Stimulated activated naive CD8-positive, alpha-beta T cell treated with anti-CD3 and anti-CD28 coated beads, Interleukin-15, Interleukin-2, amounts not matched to agents 100 ng/mL and 50 ng/mL, for 24 hours (primary cell): Measurements from ENCODE around the gene CCDC30.
"Not testable (repeated sequence)": the region's sequence is repeated elsewhere in the genome, so short reads cannot be mapped to it uniquely, and the experiment has no call there.

Source experiments
- H3K27ac Mint-ChIP-seq: one replicate; pipeline ENCODE4 v1.8.0; 2021; ENCODE audit warnings: mild to moderate bottlenecking, mixed read lengths
- H3K27me3 Mint-ChIP-seq: one replicate; pipeline ENCODE4 v1.8.0; 2021; ENCODE audit warnings: mixed read lengths
- H3K36me3 Mint-ChIP-seq: one replicate; pipeline ENCODE4 v1.8.0; 2021; ENCODE audit warnings: low read depth, mixed read lengths
- H3K4me1 Mint-ChIP-seq: one replicate; pipeline ENCODE4 v1.8.0; 2021; ENCODE audit warnings: low read depth, mixed read lengths
- H3K4me3 Mint-ChIP-seq: one replicate; pipeline ENCODE4 v1.8.0; 2021; ENCODE audit warnings: mild to moderate bottlenecking, mixed read lengths
- H3K9me3 Mint-ChIP-seq: one replicate; pipeline ENCODE4 v1.8.0; 2021; ENCODE audit warnings: mixed read lengths

CCDC30 gene

GRCh38 chr1:42620307-42620706 is 157.2 kb downstream of the CCDC30 start:
- no peaks in the 10 kb centered on the region for H3K9me3 Mint-ChIP-seq
- H3K27ac Mint-ChIP-seq: no peak overlapping the region
- H3K4me3 Mint-ChIP-seq: no peak overlapping the region
- no peaks in the 10 kb centered on the region for H3K4me1 Mint-ChIP-seq
- H3K27me3 Mint-ChIP-seq: no peaks in the 10 kb centered on the region
- no peaks in the 10 kb centered on the region for H3K36me3 Mint-ChIP-seq

- not testable (repeated sequence) for H3K36me3 Mint-ChIP-seq, H3K27ac Mint-ChIP-seq, H3K4me3 Mint-ChIP-seq, H3K27me3 Mint-ChIP-seq, H3K4me1 Mint-ChIP-seq, H3K9me3 Mint-ChIP-seq
Observed at GRCh38 chr1:42621180-42621579, 158.1 kb downstream of the CCDC30 start.

- not testable (repeated sequence) for H3K4me3 Mint-ChIP-seq, H3K27ac Mint-ChIP-seq, H3K4me1 Mint-ChIP-seq, H3K36me3 Mint-ChIP-seq, H3K27me3 Mint-ChIP-seq, H3K9me3 Mint-ChIP-seq
Observed at GRCh38 chr1:42627205-42627604, 164.1 kb downstream of the CCDC30 start.

GRCh38 chr1:42639116-42639515 is 176.0 kb downstream of the CCDC30 start:
- Mint-ChIP-seq H3K4me1 (no peaks in the 10 kb centered on the region), H3K4me3 (no peak overlapping the region), H3K9me3 (no peaks in the 10 kb centered on the region), H3K27me3 (no peaks in the 10 kb centered on the region), H3K36me3 (no peaks in the 10 kb centered on the region), H3K27ac (no peak overlapping the region)

- Mint-ChIP-seq H3K27ac (no peak overlapping the region), H3K9me3 (peaks cover 13% of the 10 kb centered on the region), H3K27me3 (no peaks in the 10 kb centered on the region), H3K4me3 (no peak overlapping the region), H3K36me3 (peaks cover 22% of the 10 kb centered on the region), H3K4me1 (no peaks in the 10 kb centered on the region)
Observed at GRCh38 chr1:42646056-42646455, 183.0 kb downstream of the CCDC30 start.

DNA sequence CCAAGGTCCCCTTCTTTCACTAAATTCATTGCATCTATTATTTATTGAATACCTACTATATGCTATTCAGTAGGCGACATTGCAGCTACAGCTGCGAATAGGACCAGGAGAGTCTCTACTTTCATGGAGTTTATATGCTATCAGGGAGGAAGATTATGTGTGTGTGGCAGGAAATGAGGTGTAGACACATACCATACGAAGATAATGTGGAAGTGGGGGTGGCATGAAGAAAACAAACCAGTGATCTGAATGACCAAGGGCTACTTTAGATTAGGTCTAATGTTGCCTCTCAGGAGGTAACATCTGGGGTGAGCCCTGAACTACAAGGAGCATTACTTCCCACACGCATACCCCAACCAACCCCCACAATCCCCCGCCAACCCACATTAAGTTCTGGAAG is 194.1 kb downstream of the CCDC30 start:
- Mint-ChIP-seq H3K4me1 (peaks cover 43% of the 10 kb centered on the region), H3K27me3 (no peaks in the 10 kb centered on the region), H3K27ac (peak overlapping the region; percentile 97), H3K36me3 (peaks cover 32% of the 10 kb centered on the region), H3K9me3 (no peaks in the 10 kb centered on the region), H3K4me3 (peak overlapping the region; percentile 99)

DNA sequence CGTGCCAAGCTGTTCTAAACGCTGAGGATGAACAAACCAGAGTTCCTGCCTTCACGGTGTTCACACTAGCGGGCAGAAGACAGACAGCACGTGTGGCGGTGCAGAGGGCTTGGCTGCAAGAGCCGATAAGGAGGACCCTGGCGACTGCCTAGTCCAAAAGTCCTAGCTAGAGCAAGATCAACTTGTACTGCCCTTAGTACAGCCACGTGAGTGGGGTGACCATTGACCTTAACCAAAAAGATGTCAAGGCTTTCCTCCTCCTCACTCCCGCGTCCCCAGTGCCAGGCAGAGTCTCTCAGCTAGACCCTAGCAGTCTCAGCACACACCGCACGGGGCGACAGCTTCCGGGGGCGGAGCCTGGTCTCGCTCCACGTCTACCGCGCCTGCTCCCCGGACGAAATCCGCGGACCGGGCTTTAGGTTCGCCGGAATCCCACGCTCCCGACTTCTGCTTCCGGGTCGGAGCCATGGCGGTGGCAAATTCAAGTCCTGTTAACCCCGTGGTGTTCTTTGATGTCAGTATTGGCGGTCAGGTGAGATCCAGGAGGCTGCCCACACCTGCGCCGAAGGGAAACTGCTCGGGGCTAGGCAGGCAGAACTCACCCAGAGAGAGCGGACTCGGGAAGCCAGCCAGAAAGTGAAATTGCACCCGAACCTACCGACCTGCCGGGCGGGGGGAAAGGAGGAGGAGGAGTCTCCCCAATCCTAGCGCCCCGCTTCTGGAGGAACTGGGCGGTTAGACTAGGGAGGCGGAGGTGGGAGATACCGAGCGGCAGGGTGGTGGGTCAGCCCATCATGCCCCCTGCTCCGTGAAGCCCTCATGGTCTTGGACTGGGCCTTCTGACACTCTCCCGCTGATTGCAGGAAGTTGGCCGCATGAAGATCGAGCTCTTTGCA is 195.1 kb downstream of the CCDC30 start, which contains the start of gene PPIH:
Gene PPIH (plus strand): TSS at position 443 of the 896 bp plus-strand sequence. CDS start 24 bp downstream, at position 467.
- Mint-ChIP-seq H3K4me3 (peak within 1 kb of the TSS; percentile 99), H3K4me1 (peaks cover 43% of the 10 kb centered on the region), H3K36me3 (peaks cover 37% of the 10 kb centered on the region), H3K27me3 (no peaks in the 10 kb centered on the region), H3K9me3 (no peaks in the 10 kb centered on the region), H3K27ac (peak within 1 kb of the TSS; percentile 97)

DNA sequence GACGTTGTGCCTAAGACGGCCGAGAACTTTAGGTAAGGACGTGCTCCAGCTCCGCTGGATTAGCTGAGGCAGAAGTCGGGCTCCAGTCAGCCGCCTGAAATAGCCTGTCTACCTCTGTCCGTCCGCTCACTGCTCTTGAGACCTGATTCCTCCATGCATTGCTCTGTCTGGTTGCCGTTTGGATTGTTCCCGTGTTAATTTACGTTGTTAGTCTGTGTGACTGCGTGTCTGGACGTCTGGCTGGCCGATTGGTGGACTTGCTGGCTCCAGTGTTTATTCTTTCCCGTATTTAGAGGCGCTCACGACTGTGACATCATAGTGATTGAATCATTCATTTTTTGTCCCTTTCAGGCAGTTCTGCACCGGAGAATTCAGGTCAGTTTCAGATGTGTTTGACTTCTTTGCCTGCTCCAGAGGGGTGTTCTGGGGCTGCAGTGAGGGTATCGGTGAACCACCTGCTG is 195.8 kb downstream of the CCDC30 start:
- no peaks in the 10 kb centered on the region for H3K9me3 Mint-ChIP-seq
- H3K4me1 Mint-ChIP-seq: peaks cover 43% of the 10 kb centered on the region
- H3K27me3 Mint-ChIP-seq: no peaks in the 10 kb centered on the region
- H3K27ac Mint-ChIP-seq: peak overlapping the region; percentile 97
- H3K4me3 Mint-ChIP-seq: peak overlapping the region; percentile 99
- peaks cover 42% of the 10 kb centered on the region for H3K36me3 Mint-ChIP-seq

DNA sequence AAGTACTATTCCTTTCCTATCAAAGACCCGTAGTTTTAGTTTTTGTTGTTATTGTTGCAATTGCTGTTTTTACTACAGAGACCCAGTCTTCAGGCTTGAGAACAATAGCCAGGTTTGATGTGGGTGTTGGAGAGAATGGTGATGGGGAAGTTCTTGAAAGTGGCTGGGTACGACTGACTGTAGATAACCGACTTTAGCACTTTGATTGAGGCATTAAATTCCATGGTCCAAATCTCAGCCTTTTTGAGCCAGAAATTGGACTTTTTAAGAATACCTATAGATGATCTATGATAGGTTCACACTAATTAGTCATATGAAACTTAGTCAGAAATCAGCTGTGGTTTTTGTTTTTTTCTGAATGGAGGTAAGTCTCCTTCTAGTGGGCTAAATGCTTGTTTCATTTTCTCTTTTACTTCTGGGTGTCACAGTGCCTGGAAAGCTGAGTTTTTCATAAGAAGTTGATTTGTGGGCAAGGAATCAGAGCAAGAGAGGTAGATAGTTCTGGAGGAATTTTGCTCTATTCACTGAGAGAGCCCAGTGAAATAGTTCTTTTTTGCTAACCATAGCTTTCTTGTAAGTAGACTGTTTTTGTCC is 197.9 kb downstream of the CCDC30 start:
- no peaks in the 10 kb centered on the region for H3K27me3 Mint-ChIP-seq
- H3K27ac Mint-ChIP-seq: peak overlapping the region; percentile 89
- H3K4me1 Mint-ChIP-seq: peaks cover 43% of the 10 kb centered on the region
- H3K9me3 Mint-ChIP-seq: no peaks in the 10 kb centered on the region
- peak overlapping the region; percentile 70 for H3K4me3 Mint-ChIP-seq
- peaks cover 55% of the 10 kb centered on the region for H3K36me3 Mint-ChIP-seq

- no peaks in the 10 kb centered on the region for H3K9me3 Mint-ChIP-seq
- H3K27ac Mint-ChIP-seq: no peak overlapping the region
- no peaks in the 10 kb centered on the region for H3K4me1 Mint-ChIP-seq
- H3K27me3 Mint-ChIP-seq: no peaks in the 10 kb centered on the region
- H3K4me3 Mint-ChIP-seq: no peak overlapping the region
- peaks cover 79% of the 10 kb centered on the region for H3K36me3 Mint-ChIP-seq
Observed at GRCh38 chr1:42669936-42670335, 206.8 kb downstream of the CCDC30 start.

- no peaks in the 10 kb centered on the region for H3K27me3 Mint-ChIP-seq
- H3K4me1 Mint-ChIP-seq: no peaks in the 10 kb centered on the region
- peaks cover 81% of the 10 kb centered on the region for H3K36me3 Mint-ChIP-seq
- no peak overlapping the region for H3K4me3 Mint-ChIP-seq
- no peaks in the 10 kb centered on the region for H3K9me3 Mint-ChIP-seq
- H3K27ac Mint-ChIP-seq: no peak overlapping the region
Observed at GRCh38 chr1:42670425-42670824, 207.3 kb downstream of the CCDC30 start.

DNA sequence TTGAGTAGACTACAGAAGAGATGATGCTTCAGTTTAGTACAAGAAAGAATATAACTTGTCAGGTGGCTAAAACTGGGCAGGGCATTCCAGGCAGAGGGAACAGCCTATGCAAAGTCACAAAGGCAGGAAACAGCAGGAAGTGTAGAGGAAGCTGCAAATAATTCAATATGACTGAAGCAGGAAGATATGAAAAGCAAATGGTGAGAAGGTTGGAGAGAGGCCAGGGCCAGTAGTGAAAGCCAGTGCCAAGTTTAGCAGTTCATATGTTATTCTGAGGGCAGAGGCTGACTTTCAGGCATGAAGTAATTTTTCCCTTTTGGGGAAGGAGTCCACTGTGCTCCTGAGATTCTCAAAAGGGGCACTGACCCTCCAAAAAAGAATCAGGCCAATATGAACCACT is 211.1 kb downstream of the CCDC30 start:
- H3K27ac Mint-ChIP-seq: no peak overlapping the region
- H3K4me3 Mint-ChIP-seq: no peak overlapping the region
- no peaks in the 10 kb centered on the region for H3K4me1 Mint-ChIP-seq
- H3K9me3 Mint-ChIP-seq: no peaks in the 10 kb centered on the region
- peaks cover 49% of the 10 kb centered on the region for H3K36me3 Mint-ChIP-seq
- no peaks in the 10 kb centered on the region for H3K27me3 Mint-ChIP-seq

GRCh38 chr1:42674682-42675081 is 211.6 kb downstream of the CCDC30 start:
- no peak overlapping the region for H3K4me3 Mint-ChIP-seq
- no peaks in the 10 kb centered on the region for H3K4me1 Mint-ChIP-seq
- no peaks in the 10 kb centered on the region for H3K9me3 Mint-ChIP-seq
- H3K27me3 Mint-ChIP-seq: no peaks in the 10 kb centered on the region
- no peak overlapping the region for H3K27ac Mint-ChIP-seq
- H3K36me3 Mint-ChIP-seq: peaks cover 46% of the 10 kb centered on the region

DNA sequence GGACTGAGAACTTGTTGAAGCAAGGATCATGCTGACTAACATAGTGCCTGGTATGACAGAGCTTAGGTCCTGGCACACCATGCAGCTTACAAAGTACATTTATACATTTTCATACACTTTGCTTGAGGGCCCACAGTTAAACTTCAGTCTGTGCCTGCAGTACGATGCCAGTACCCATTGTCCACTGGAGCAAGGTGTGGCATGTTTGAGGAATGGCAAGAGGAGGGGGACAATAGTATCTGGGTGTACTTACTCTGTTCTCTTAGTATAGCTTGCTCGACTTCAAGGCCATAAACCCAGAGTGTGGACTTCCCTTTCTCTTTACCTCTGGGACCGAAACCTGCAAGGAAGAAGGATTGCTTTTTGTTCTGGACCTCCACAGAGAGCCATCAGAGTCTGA is 212.4 kb downstream of the CCDC30 start:
- Mint-ChIP-seq H3K4me1 (peaks cover 8% of the 10 kb centered on the region), H3K4me3 (no peak overlapping the region), H3K9me3 (no peaks in the 10 kb centered on the region), H3K27me3 (no peaks in the 10 kb centered on the region), H3K27ac (no peak overlapping the region), H3K36me3 (peaks cover 39% of the 10 kb centered on the region)

- peaks cover 41% of the 10 kb centered on the region for H3K36me3 Mint-ChIP-seq
- no peak overlapping the region for H3K4me3 Mint-ChIP-seq
- no peaks in the 10 kb centered on the region for H3K27me3 Mint-ChIP-seq
Observed at GRCh38 chr1:42676534-42677087, 213.5 kb downstream of the CCDC30 start.

More at GRCh38 chr1:42676534-42677087, 213.5 kb downstream of the CCDC30 start:
- peaks cover 19% of the 10 kb centered on the region for H3K4me1 Mint-ChIP-seq
- H3K27ac Mint-ChIP-seq: no peak overlapping the region
- H3K9me3 Mint-ChIP-seq: no peaks in the 10 kb centered on the region
